Body of pancreas (tissue), 4 donors: ENCODE data around the gene GPR137B. TPM values are rescaled to one million over a fixed set of nuclear protein-coding genes. Genes with fewer than 3 reads are reported as not detected.

Experiments
- ATAC-seq: fragments of 150-250 bp; one replicate; pipeline ENCODE4 v1.9.1; 2016
- DNase-seq, 4 donors: peaks; one replicate each; pipeline ENCODE4 v3.0.0-alpha.2; 2019
- H3K27ac ChIP-seq, 4 donors: fragments of 200-600 bp; sonication (generic); 1 replicate in 3 of 4; 2 replicates in 1 of 4; pipeline versions ENCODE4 v1.5.1 to v1.6.1; 2016 to 2019; ENCODE audit warnings: mild to moderate bottlenecking in 1 of 4, mixed read lengths in 1 of 4, moderate library complexity in 1 of 4
- H3K27me3 ChIP-seq, 2 donors: fragments of 200-600 bp; sonication (generic); one replicate each; pipeline ENCODE4 v1.6.0; 2016; ENCODE audit warnings: mild to moderate bottlenecking in 1 of 2
- H3K36me3 ChIP-seq, 2 donors: fragments of 200-600 bp; sonication (generic); replicated peaks in 1 of 2; 2 replicates each; pipeline ENCODE4 v1.5.1; 2016; ENCODE audit warnings: low read depth in 2 of 2; ENCODE audit not compliant: insufficient read depth in 1 of 2
- H3K4me1 ChIP-seq: fragments of 200-600 bp; sonication (generic); one replicate; pipeline ENCODE4 v1.6.0; 2016
- H3K4me3 ChIP-seq, 2 donors: fragments of 200-600 bp; sonication (generic); 1 replicate in 1 of 2; 2 replicates in 1 of 2; pipeline ENCODE4 v1.5.1; 2016 to 2019
- H3K9me3 ChIP-seq, 3 donors: fragments of 200-600 bp; sonication (generic); 1 replicate in 2 of 3; 2 replicates in 1 of 3; pipeline ENCODE4 v1.5.1; 2016
- CTCF ChIP-seq, 7 experiments: fragments of 450-650 bp in 4 of 7; fragments of 200-600 bp in 3 of 7; sonication (generic) in 3 of 7; IDR thresholded peaks; one replicate each; pipeline ENCODE4 v1.5.1; 2016 to 2019; ENCODE audit warnings: antibody characterized with exemption in 7 of 7
- POLR2A ChIP-seq, 3 donors: fragments of 450-650 bp; IDR thresholded peaks; one replicate each; pipeline ENCODE4 v1.6.1; 2016; ENCODE audit warnings: antibody characterized with exemption in 3 of 3, mild to moderate bottlenecking in 2 of 3
- WGBS, 2 donors: methylation state at CpG; one replicate each; pipeline ENCODE4 v1.1.5; 2017; 5-methylcytosine and 5-hydroxymethylcytosine counted together
- intact Hi-C: fragments of 100-400 bp; cut with DNase I; formaldehyde crosslinking; loops from one replicate; pipeline ENCODE4 v1.15.1; 2023
- total RNA-seq, 2 donors: library from RNA; depleted of rRNA; stranded (reverse); fragments of >200 nt; gene quantifications; one replicate each; pipeline ENCODE4 v1.1.0, GENCODE V29; 2016

Gene GPR137B
- total RNA-seq, 2 donors from 2014 or later = 3.3 to 3.9 TPM

GRCh38 chr1:236108027-236108648 lies 34.2 kb upstream of the GPR137B start:
- 70 to 71% methylated on average over 7 of the region's 7 CpGs for WGBS, 2 donors
- ATAC-seq (no peak), DNase-seq (no peak)
- intact Hi-C loops = loop anchor here (10.0 kb wide), 1 partner anchor 427 kb away; no protein-coding TSS in a partner anchor
- Histone ChIP-seq H3K9me3 (no peaks in the 10 kb centered on the region), H3K36me3 (no peaks in the 10 kb centered on the region), H3K27ac (no peak overlapping the region), H3K4me1 (no peaks in the 10 kb centered on the region), H3K4me3 (no peak overlapping the region), H3K27me3 (no peaks in the 10 kb centered on the region)
- no peak for TF ChIP-seq POLR2A (IDR thresholded peaks at IDR 0.05)
- TF ChIP-seq CTCF (IDR thresholded peaks at IDR 0.05) = no peak

GRCh38 chr1:236110137-236110536 lies 32.2 kb upstream of the GPR137B start:
- no peak for ATAC-seq

GRCh38 chr1:236111527-236112331 lies 30.6 kb upstream of the GPR137B start:
- TF ChIP-seq CTCF (IDR thresholded peaks at IDR 0.05) (no peak), POLR2A (IDR thresholded peaks at IDR 0.05) (no peak)
- H3K27me3 ChIP-seq = no peaks in the 10 kb centered on the region
- no peak overlapping the region for H3K27ac ChIP-seq
- intact Hi-C loops = loop anchor here (5.0 kb wide), 1 partner anchor 381 kb away; no protein-coding TSS in a partner anchor
- DNase-seq = no peak
- H3K4me3 ChIP-seq = no peak overlapping the region
- WGBS, 2 donors = 80 to 87% methylated on average over 3 to 17 of the region's 17 CpGs
- no peaks in the 10 kb centered on the region for H3K36me3 ChIP-seq
- H3K9me3 ChIP-seq = no peaks in the 10 kb centered on the region
- no peaks in the 10 kb centered on the region for H3K4me1 ChIP-seq
- no peak for ATAC-seq

More at GRCh38 chr1:236110137-236110536, 32.2 kb upstream of the GPR137B start:
- Histone ChIP-seq H3K36me3 (no peaks in the 10 kb centered on the region), H3K27me3 (no peaks in the 10 kb centered on the region), H3K4me1 (no peaks in the 10 kb centered on the region), H3K9me3 (no peaks in the 10 kb centered on the region), H3K27ac (no peak overlapping the region), H3K4me3 (no peak overlapping the region)
- intact Hi-C loops = loop anchor here (5.0 kb wide), 1 partner anchor 382 kb away; no protein-coding TSS in a partner anchor
- 46 to 63% methylated on average over 5 to 13 of the region's 13 CpGs for WGBS, 2 donors
- no peak for TF ChIP-seq POLR2A (IDR thresholded peaks at IDR 0.05)
- TF ChIP-seq CTCF (IDR thresholded peaks at IDR 0.05) = no peak
- no peak for DNase-seq

GRCh38 chr1:236112332-236112627 lies 30.1 kb upstream of the GPR137B start:
- ATAC-seq (no peak), DNase-seq (no peak)
- no peak for TF ChIP-seq POLR2A (IDR thresholded peaks at IDR 0.05)
- TF ChIP-seq CTCF (IDR thresholded peaks at IDR 0.05) = no peak
- intact Hi-C loops = loop anchor here (5.0 kb wide), 1 partner anchor 380 kb away; no protein-coding TSS in a partner anchor
- 88 to 90% methylated on average over 6 of the region's 6 CpGs for WGBS, 2 donors
- no peaks in the 10 kb centered on the region for H3K4me1 ChIP-seq
- no peaks in the 10 kb centered on the region for H3K36me3 ChIP-seq
- no peaks in the 10 kb centered on the region for H3K9me3 ChIP-seq
- no peaks in the 10 kb centered on the region for H3K27me3 ChIP-seq
- no peak overlapping the region for H3K4me3 ChIP-seq
- H3K27ac ChIP-seq = no peak overlapping the region
